ENCODE results near the gene NR3C2.
"Not testable (repeated sequence)": the region's sequence is repeated elsewhere in the genome, so short reads cannot be mapped to it uniquely, and the experiment has no call there.

NR3C2 gene

GRCh38 chr4:148094149-148094548 is 348.1 kb downstream of the NR3C2 start:
- DNase-seq = no peak

GRCh38 chr4:148093065-148093464 is 349.1 kb downstream of the NR3C2 start:
- no peak for DNase-seq

- DNase-seq = no peak
Measured at GRCh38 chr4:148092316-148093014, 349.7 kb downstream of the NR3C2 start.

GRCh38 chr4:148091896-148092295 is 350.3 kb downstream of the NR3C2 start:
- no peak for DNase-seq

GRCh38 chr4:148090503-148091476 is 351.4 kb downstream of the NR3C2 start:
- DNase-seq = no peak

GRCh38 chr4:148090029-148090428 is 352.2 kb downstream of the NR3C2 start:
- DNase-seq = no peak

- DNase-seq = no peak
Measured at GRCh38 chr4:148089624-148090023, 352.6 kb downstream of the NR3C2 start.

GRCh38 chr4:148083073-148083472 is 359.1 kb downstream of the NR3C2 start:
- not testable (repeated sequence) for DNase-seq

GRCh38 chr4:148081745-148082144 is 360.5 kb downstream of the NR3C2 start:
- no peak for DNase-seq

- no peak for DNase-seq
Measured at GRCh38 chr4:148081267-148081666, 360.9 kb downstream of the NR3C2 start.

GRCh38 chr4:148079961-148080360 is 362.3 kb downstream of the NR3C2 start:
- no peak for DNase-seq

GRCh38 chr4:148078061-148078460 is 364.2 kb downstream of the NR3C2 start:
- no peak for DNase-seq

- no peak for DNase-seq
Measured at GRCh38 chr4:148077581-148077980, 364.6 kb downstream of the NR3C2 start.

GRCh38 chr4:148076964-148077363 is 365.2 kb downstream of the NR3C2 start:
- no peak for DNase-seq

- no peak for DNase-seq
Measured at GRCh38 chr4:148075438-148075837, 366.8 kb downstream of the NR3C2 start.

- DNase-seq = no peak
Measured at GRCh38 chr4:148074462-148074861, 367.8 kb downstream of the NR3C2 start.

GRCh38 chr4:148073349-148073748 is 368.9 kb downstream of the NR3C2 start:
- DNase-seq = no peak

- DNase-seq = no peak
Measured at GRCh38 chr4:148072789-148073188, 369.4 kb downstream of the NR3C2 start.

- no peak for DNase-seq
Measured at GRCh38 chr4:148071009-148071408, 371.2 kb downstream of the NR3C2 start.

- no peak for DNase-seq
Measured at GRCh38 chr4:148069895-148070178, 372.4 kb downstream of the NR3C2 start.

GRCh38 chr4:148069086-148069894 is 372.9 kb downstream of the NR3C2 start:
- no peak for DNase-seq

GRCh38 chr4:148068065-148068911 is 373.9 kb downstream of the NR3C2 start:
- DNase-seq = no peak

Data from NCI-H774 (cell line).